Smooth muscle cell (in vitro differentiated cells): Measurements from ENCODE around the gene HERC3. TPM values are rescaled to one million over a fixed set of nuclear protein-coding genes. Genes with fewer than 3 reads are reported as not detected.

Experiments used
- DNase-seq: peaks from one replicate; lab custom pipeline; 2025; ENCODE audit not compliant: unreplicated experiment; lab: John Stamatoyannopoulos, UW
- H2AFZ ChIP-seq: fragments of 200-600 bp; sonication (generic); 2 replicates; pipeline ENCODE4 v1.6.0; 2016; ENCODE audit warnings: antibody characterized with exemption, low read depth, mild to moderate bottlenecking
- H3F3A ChIP-seq: fragments of 200-600 bp; sonication (generic); 2 replicates; pipeline ENCODE4 v1.6.0; 2017; ENCODE audit warnings: antibody characterized with exemption, low read depth
- H3K27ac ChIP-seq: fragments of 200-600 bp; sonication (generic); 2 replicates; pipeline ENCODE4 v1.5.1; 2016; ENCODE audit warnings: low read depth, mild to moderate bottlenecking
- H3K27me3 ChIP-seq: fragments of 200-600 bp; sonication (generic); 2 replicates; pipeline ENCODE4 v1.6.1; 2016; ENCODE audit warnings: low read depth, mild to moderate bottlenecking
- H3K36me3 ChIP-seq: fragments of 200-600 bp; sonication (generic); 2 replicates; pipeline ENCODE4 v1.5.1; 2016; ENCODE audit warnings: low read depth
- H3K4me1 ChIP-seq: fragments of 200-600 bp; sonication (generic); 2 replicates; pipeline ENCODE4 v1.5.1; 2016; ENCODE audit warnings: low read depth
- H3K4me2 ChIP-seq: fragments of 200-600 bp; sonication (generic); 2 replicates; pipeline ENCODE4 v1.6.0; 2016; ENCODE audit warnings: mild to moderate bottlenecking
- H3K4me3 ChIP-seq: fragments of 200-600 bp; sonication (generic); 2 replicates; pipeline ENCODE4 v1.5.1; 2016; ENCODE audit warnings: mild to moderate bottlenecking
- H3K79me2 ChIP-seq: fragments of 200-600 bp; sonication (generic); 2 replicates; pipeline ENCODE4 v1.6.0; 2016; ENCODE audit warnings: low read depth, mild to moderate bottlenecking
- H3K9ac ChIP-seq: fragments of 200-600 bp; sonication (generic); 2 replicates; pipeline ENCODE4 v1.6.0; 2016; ENCODE audit warnings: low read depth
- H3K9me3 ChIP-seq: fragments of 200-600 bp; sonication (generic); replicated peaks from 2 replicates; pipeline ENCODE4 v1.5.1; 2016; ENCODE audit warnings: low read depth
- H4K20me1 ChIP-seq: fragments of 200-600 bp; sonication (generic); 2 replicates; pipeline ENCODE4 v1.6.0; 2016; ENCODE audit warnings: low read depth
- whole genome bisulfite sequencing: methylation state at CpG from one replicate; pipeline ENCODE4 v1.1.7; 2016; ENCODE audit warnings: low lambda C conversion rate; 5-methylcytosine and 5-hydroxymethylcytosine counted together
- polyA plus RNA-seq: library from polyadenylated mRNA; unstranded; fragments of >200 nt; fragmentation: Nextera tagmentation; extraction: Ambion mirVana; gene quantifications from 2 replicates; pipeline ENCODE4 v1.2.1, GENCODE V29; 2016
- small RNA-seq: library from RNA; depleted of rRNA; stranded (forward); fragments of <200 nt; gene quantifications from one replicate; pipeline ENCODE3, GENCODE V24; 2014
- total RNA-seq: library from RNA; depleted of rRNA; stranded (reverse); fragments of >200 nt; gene quantifications from 2 replicates; pipeline ENCODE4 v1.2.3, GENCODE V29; 2014
- TF ChIP-seq, protein P1 (sequence below): fragments of 200-600 bp; sonication (generic); IDR thresholded peaks from 2 replicates; pipeline ENCODE4 v1.5.1; 2017; ENCODE audit warnings: borderline replicate concordance, mild to moderate bottlenecking, antibody characterized with exemption; ENCODE audit not compliant: insufficient read depth, poor library complexity, severe bottlenecking

Gene HERC3
- total and polyA plus RNA-seq, 2 experiments from 2014 or later = 14.5 to 20.2 TPM

DNA sequence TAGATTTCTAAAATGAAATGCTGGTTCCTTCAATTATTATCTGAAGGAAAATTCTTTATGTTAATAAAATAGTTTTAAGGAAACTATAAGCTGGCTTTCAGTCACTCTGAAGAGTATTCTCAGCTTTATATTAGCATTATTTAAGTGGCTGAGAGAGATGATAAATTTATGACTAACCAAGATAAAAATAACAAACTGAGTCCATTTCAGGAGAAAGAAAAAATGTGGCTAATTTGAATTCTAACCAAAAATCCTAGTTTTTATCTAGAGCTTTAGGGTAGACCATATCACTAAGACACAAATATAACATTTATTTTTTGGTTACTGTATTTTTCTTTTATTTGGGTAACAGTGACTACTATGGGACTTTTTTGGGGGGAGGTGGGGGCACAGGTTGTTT lies 164.8 kb downstream of the HERC3 start:
- no peaks in the 10 kb centered on the region for H3K9me3 ChIP-seq
- no peaks in the 10 kb centered on the region for H3F3A ChIP-seq
- no peak for DNase-seq
- peaks cover 6% of the 10 kb centered on the region for H4K20me1 ChIP-seq
- no peak overlapping the region for H3K9ac ChIP-seq
- no peak overlapping the region for H2AFZ ChIP-seq
- no peak overlapping the region for H3K4me2 ChIP-seq
- H3K27ac ChIP-seq = no peak overlapping the region
- no peaks in the 10 kb centered on the region for H3K79me2 ChIP-seq
- TF ChIP-seq, protein P1, sequence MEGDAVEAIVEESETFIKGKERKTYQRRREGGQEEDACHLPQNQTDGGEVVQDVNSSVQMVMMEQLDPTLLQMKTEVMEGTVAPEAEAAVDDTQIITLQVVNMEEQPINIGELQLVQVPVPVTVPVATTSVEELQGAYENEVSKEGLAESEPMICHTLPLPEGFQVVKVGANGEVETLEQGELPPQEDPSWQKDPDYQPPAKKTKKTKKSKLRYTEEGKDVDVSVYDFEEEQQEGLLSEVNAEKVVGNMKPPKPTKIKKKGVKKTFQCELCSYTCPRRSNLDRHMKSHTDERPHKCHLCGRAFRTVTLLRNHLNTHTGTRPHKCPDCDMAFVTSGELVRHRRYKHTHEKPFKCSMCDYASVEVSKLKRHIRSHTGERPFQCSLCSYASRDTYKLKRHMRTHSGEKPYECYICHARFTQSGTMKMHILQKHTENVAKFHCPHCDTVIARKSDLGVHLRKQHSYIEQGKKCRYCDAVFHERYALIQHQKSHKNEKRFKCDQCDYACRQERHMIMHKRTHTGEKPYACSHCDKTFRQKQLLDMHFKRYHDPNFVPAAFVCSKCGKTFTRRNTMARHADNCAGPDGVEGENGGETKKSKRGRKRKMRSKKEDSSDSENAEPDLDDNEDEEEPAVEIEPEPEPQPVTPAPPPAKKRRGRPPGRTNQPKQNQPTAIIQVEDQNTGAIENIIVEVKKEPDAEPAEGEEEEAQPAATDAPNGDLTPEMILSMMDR = no peak
- no peaks in the 10 kb centered on the region for H3K27me3 ChIP-seq
- H3K36me3 ChIP-seq = no peaks in the 10 kb centered on the region
- no peak overlapping the region for H3K4me3 ChIP-seq
- H3K4me1 ChIP-seq = peaks cover 26% of the 10 kb centered on the region

DNA sequence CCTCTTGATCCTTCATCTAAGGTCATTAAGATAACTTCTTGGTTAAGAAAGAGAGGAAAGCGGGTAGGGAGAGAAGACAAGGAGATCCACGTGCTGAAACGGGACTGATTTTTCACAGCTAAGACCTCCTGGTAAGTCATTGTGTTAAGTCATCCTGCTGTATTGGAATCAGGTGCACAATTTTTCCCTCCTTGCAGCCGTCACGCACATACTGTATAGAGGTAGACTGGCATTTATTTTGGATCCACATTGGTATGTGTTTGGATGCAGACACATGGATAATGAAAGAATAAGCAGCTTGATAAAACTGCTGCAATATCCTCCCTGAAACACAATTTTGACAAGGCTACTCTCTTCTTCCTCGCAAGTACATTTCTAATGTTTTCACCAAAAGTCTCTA lies 165.5 kb downstream of the HERC3 start:
- no peak overlapping the region for H3K9ac ChIP-seq
- H3K4me3 ChIP-seq = no peak overlapping the region
- no peaks in the 10 kb centered on the region for H3F3A ChIP-seq
- H3K9me3 ChIP-seq = no peaks in the 10 kb centered on the region
- TF ChIP-seq, protein P1 = no peak
- no peak overlapping the region for H3K4me2 ChIP-seq
- peaks cover 6% of the 10 kb centered on the region for H4K20me1 ChIP-seq
- H3K27ac ChIP-seq = no peak overlapping the region
- H2AFZ ChIP-seq = no peak overlapping the region
- peaks cover 26% of the 10 kb centered on the region for H3K4me1 ChIP-seq
- H3K79me2 ChIP-seq = no peaks in the 10 kb centered on the region
- no peaks in the 10 kb centered on the region for H3K36me3 ChIP-seq
- no peak for DNase-seq
- H3K27me3 ChIP-seq = no peaks in the 10 kb centered on the region
- WGBS = 93% methylated on average over 6 of the region's 6 CpGs

Small RNAs within 50 kb of the gene (small RNA-seq; reads per million reads assigned to genes)
- not detected for gene RF02115
- gene RNU6-33P = 0.13 reads per million

Other genes starting within 250 kb of the HERC3 start
- gene HERC6, start 213.6 kb upstream of the HERC3 start, total RNA-seq = 0.45 and 0.58 TPM in 2 replicates
- gene HERC6, start 213.6 kb upstream of the HERC3 start, polyA plus RNA-seq = 0.39 and 1.3 TPM in 2 replicates
- gene HERC5, start 135.4 kb upstream of the HERC3 start, total RNA-seq = 1.0 and 1.6 TPM in 2 replicates
- 0.69 and 1.7 TPM in 2 replicates for gene HERC5, start 135.4 kb upstream of the HERC3 start, polyA plus RNA-seq
- gene PYURF, start 68.7 kb upstream of the HERC3 start, total RNA-seq = 92.1 and 105 TPM in 2 replicates
- 86.6 and 87.7 TPM in 2 replicates for gene PYURF, start 68.7 kb upstream of the HERC3 start, polyA plus RNA-seq
- 3.5 and 4.9 TPM in 2 replicates for gene NAP1L5, start 105.3 kb downstream of the HERC3 start, total RNA-seq
- 3.8 and 8.2 TPM in 2 replicates for gene NAP1L5, start 105.3 kb downstream of the HERC3 start, polyA plus RNA-seq